Activated CD8-positive, alpha-beta T cell treated with anti-CD3 and anti-CD28 coated beads for 36 hours (primary cell): ENCODE measurements around the gene ABITRAM. TPM values are rescaled to one million over a fixed set of nuclear protein-coding genes. Genes with fewer than 3 reads are reported as not detected.

ENCODE experiments used
- ATAC-seq: fragments of 200-7000 bp; cut with Tn5 transposase; one replicate; pipeline ENCODE4 v1.10.0; 2021; ENCODE audit warnings: mild to moderate bottlenecking, moderate library complexity
- CTCF ChIA-PET: fragments of 350-600 bp; sonication (Branson Sonifier 250); formaldehyde crosslinking; loops from one replicate; lab custom pipeline; 2021; ENCODE audit warnings: antibody characterized with exemption; lab: Charles Lee
- POLR2A ChIA-PET: fragments of 350-600 bp; sonication (Branson Sonifier 250); formaldehyde crosslinking; loops from one replicate; lab custom pipeline; 2021; ENCODE audit warnings: antibody characterized with exemption; lab: Charles Lee
- DNase-seq: peaks from one replicate; pipeline ENCODE4 v3.0.0-alpha.2; 2020
- H3K27ac Mint-ChIP-seq: one replicate; pipeline ENCODE4 v1.8.0; 2021; ENCODE audit warnings: mild to moderate bottlenecking, mixed read lengths
- H3K27me3 Mint-ChIP-seq: one replicate; pipeline ENCODE4 v1.8.0; 2021; ENCODE audit warnings: mixed read lengths
- H3K36me3 Mint-ChIP-seq: one replicate; pipeline ENCODE4 v1.8.0; 2021; ENCODE audit warnings: low read depth, mixed read lengths
- H3K4me1 Mint-ChIP-seq: one replicate; pipeline ENCODE4 v1.8.0; 2021; ENCODE audit warnings: low read depth, mixed read lengths
- H3K4me3 Mint-ChIP-seq: one replicate; pipeline ENCODE4 v1.8.0; 2021; ENCODE audit warnings: mild to moderate bottlenecking, moderate library complexity, mixed read lengths
- H3K9me3 Mint-ChIP-seq: one replicate; pipeline ENCODE4 v1.8.0; 2021; ENCODE audit warnings: mixed read lengths
- CTCF ChIP-seq: fragments of 200-600 bp; IDR thresholded peaks from one replicate; pipeline ENCODE4 v1.8.0; 2022; ENCODE audit warnings: antibody characterized with exemption, mild to moderate bottlenecking
- intact Hi-C: fragments of 100-400 bp; cut with micrococcal nuclease; formaldehyde crosslinking; loops from one replicate; pipeline ENCODE4 v1.10.0; 2022
- total RNA-seq, 2 experiments: library from RNA; stranded (reverse); gene quantifications; one replicate each; pipeline ENCODE4 v1.2.3, GENCODE V29; 2021

The ABITRAM gene
- total RNA-seq, 2 experiments from 2014 or later: 7.9 to 8.9 TPM

GRCh38 chr9:108950168-108950567 lies 16.0 kb downstream of the ABITRAM start:
- POLR2A ChIA-PET: no interaction called here
- intact Hi-C loops: no loop called here
- H3K4me3 Mint-ChIP-seq: no peak overlapping the region
- no peak for TF ChIP-seq CTCF
- H3K36me3 Mint-ChIP-seq: no peaks in the 10 kb centered on the region
- CTCF ChIA-PET: interaction anchor here (1.1 to 1.4 kb wide), 2 partner anchors 9 to 20 kb away, joined by 3 to 5 read pairs; no protein-coding TSS in a partner anchor
- H3K27me3 Mint-ChIP-seq: no peaks in the 10 kb centered on the region
- no peak overlapping the region for H3K27ac Mint-ChIP-seq
- DNase-seq (no peak), ATAC-seq (no peak)
- H3K9me3 Mint-ChIP-seq: no peaks in the 10 kb centered on the region
- H3K4me1 Mint-ChIP-seq: no peaks in the 10 kb centered on the region

- H3K27me3 Mint-ChIP-seq: no peaks in the 10 kb centered on the region
- POLR2A ChIA-PET: no interaction called here
These were observed 17.4 kb downstream of the ABITRAM start for GRCh38 chr9:108951578-108951977.

DNA sequence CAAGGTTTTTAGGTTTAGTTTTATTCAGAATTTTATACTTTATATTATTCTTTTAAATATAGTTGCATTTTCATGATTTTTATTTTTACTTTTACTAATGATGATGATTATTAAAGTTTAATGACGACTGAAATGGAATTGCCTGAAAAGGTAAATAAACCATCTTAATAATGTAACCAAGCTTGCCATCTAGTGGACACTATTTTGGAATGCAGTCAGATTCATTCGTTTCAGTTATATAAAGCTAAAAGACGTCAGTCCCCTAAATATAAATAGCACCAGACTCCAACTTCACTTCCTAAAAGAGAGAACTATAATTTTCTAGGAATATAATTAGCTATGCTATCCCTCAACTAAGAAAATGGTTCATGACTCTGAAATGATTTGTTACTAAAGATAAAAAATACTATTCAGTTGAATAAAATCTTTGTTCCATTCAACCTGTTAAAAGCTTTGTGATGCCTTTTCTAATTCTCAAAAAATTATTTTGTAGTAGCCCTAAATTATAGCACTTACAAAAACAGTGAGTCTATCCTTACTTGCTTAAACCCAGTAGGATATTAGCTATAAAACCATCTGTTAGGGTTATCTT lies 19.9 kb downstream of the ABITRAM start:
- DNase-seq (no peak), ATAC-seq (no peak)
- H3K4me3 Mint-ChIP-seq: no peak overlapping the region
- ChIA-PET CTCF (interaction anchor here (0.6 to 1.5 kb wide), 17 partner anchors 10 to 301 kb away, joined by 3 to 9 read pairs (median 3); no protein-coding TSS in a partner anchor), POLR2A (no interaction called here)
- no peaks in the 10 kb centered on the region for H3K36me3 Mint-ChIP-seq
- intact Hi-C loops: no loop called here
- no peak overlapping the region for H3K27ac Mint-ChIP-seq
- no peaks in the 10 kb centered on the region for H3K27me3 Mint-ChIP-seq
- no peaks in the 10 kb centered on the region for H3K9me3 Mint-ChIP-seq
- no peaks in the 10 kb centered on the region for H3K4me1 Mint-ChIP-seq
- TF ChIP-seq CTCF: peak; percentile 61

More at GRCh38 chr9:108951578-108951977, 17.4 kb downstream of the ABITRAM start:
- ATAC-seq (no peak), DNase-seq (no peak)
- intact Hi-C loops: no loop called here
- Mint-ChIP-seq H3K36me3 (no peaks in the 10 kb centered on the region), H3K27ac (no peak overlapping the region), H3K4me1 (no peaks in the 10 kb centered on the region), H3K9me3 (no peaks in the 10 kb centered on the region), H3K4me3 (no peak overlapping the region)
- CTCF ChIA-PET: interaction anchor here (1.7 kb wide), 1 partner anchor 10 kb away, joined by 6 read pairs; no protein-coding TSS in a partner anchor
- no peak for TF ChIP-seq CTCF

DNA sequence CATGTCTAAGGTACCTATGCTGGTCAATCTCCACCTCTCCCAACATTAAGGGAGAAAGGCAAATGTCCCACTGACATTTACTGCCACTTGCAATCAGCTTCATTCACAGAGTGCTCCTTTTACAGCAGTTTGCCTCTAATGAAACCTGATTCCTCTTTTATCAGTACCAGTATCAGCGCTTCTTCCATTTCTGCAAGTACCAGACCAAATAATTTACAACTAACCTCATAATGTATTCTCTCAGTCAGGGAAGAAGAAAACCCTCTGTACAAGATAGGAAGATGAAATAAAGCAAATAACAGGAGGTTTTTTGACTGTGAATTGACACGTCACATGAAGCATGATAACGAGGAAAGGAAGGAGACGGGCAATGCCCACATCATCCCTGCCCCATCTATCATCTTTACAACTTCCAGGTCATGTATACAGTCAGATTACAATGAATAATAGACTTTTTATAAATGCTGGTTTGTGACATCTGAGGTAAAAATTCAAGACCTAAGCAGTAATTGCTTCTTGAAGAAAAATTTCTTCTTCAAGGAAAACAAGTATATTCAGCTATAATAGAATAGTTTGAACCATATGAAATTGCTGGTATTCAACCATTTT lies 21.9 kb downstream of the ABITRAM start:
- H3K9me3 Mint-ChIP-seq: no peaks in the 10 kb centered on the region
- intact Hi-C loops: no loop called here
- no peak overlapping the region for H3K4me3 Mint-ChIP-seq
- no peaks in the 10 kb centered on the region for H3K27me3 Mint-ChIP-seq
- no peak for ATAC-seq
- DNase-seq: no peak
- ChIA-PET POLR2A (no interaction called here), CTCF (no interaction called here)
- H3K36me3 Mint-ChIP-seq: no peaks in the 10 kb centered on the region
- H3K27ac Mint-ChIP-seq: no peak overlapping the region
- TF ChIP-seq CTCF: no peak
- no peaks in the 10 kb centered on the region for H3K4me1 Mint-ChIP-seq

- ChIA-PET CTCF (no interaction called here), POLR2A (no interaction called here)
- DNase-seq (no peak), ATAC-seq (no peak)
- Mint-ChIP-seq H3K27me3 (no peaks in the 10 kb centered on the region), H3K4me1 (no peaks in the 10 kb centered on the region), H3K27ac (no peak overlapping the region), H3K9me3 (no peaks in the 10 kb centered on the region), H3K36me3 (no peaks in the 10 kb centered on the region), H3K4me3 (no peak overlapping the region)
- intact Hi-C loops: no loop called here
- no peak for TF ChIP-seq CTCF
These were observed 22.4 kb downstream of the ABITRAM start for GRCh38 chr9:108956631-108957026.
